ENCODE measurements around the gene EIF3L.

Gene EIF3L

GRCh38 chr22:37930270-37930951, 81.2 kb downstream of the EIF3L start:
- DNase-seq = no peak

DNA sequence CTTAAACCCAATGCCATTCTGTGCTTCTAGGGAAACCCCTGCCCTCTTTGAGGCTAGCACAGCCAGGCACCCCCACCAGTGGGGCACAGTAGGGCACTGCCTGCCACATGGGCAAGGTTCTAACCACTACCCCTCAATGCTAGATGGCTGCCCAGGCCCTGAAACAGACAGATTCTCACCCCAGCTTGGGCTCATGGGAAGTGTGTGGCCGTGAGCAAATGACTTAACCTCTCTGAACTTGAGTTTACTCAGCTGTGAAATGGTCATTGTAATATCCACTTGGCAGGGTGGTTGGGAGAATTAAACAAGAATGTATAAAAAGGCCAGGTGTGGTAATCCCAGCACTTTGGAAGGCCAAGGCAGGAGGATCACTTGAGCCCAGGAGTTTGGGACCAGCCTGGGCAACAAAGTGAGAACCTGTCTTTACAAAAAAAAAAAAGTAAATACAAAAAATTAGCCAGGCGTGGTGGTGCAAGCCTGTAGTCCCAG, 81.8 kb downstream of the EIF3L start:
- DNase-seq = no peak

DNA sequence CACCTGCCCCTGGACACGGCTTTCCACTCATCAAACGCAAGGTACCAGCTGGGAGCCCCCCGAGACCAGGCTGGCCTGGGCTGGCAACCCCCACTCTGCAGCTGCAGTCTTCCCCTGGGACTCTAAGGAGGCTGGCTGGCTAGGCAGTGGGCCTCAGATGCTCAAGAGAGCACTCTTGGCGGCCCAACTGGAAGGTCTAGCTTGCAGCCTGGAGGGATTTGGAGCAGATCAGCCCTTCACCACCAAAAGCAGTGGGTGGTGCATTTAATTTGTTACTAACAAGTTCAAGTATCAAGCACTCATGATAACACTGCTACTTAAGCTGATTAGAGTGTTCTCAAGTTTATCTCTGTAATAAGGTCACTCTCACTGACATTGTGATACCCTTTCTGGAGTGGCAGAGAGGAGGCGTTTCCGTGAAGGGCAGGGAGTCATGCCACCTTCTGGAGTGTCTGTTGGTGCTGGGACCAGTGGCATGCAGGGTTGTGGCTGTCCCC, 82.7 kb downstream of the EIF3L start:
- DNase-seq = no peak

DNA sequence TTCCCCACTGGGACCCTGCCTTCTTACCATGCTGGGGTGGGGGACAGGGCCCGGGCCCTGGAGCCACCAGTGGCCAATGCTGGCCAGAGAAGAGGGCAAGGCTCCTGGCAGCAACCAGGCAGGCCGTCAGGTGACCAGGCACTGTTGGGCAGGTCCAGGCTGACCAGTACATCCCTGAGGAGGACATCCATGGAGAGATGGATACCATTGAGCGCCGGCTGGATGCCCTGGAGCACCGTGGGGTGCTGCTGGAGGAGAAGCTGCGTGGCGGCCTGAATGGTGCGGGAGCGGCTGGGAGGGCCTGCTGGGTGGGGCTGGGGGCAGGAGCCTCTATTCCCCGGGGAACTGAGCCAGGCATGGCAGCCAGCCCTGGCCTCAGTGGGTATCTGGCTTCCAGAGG, 83.2 kb downstream of the EIF3L start:
- no peak for DNase-seq

- no peak for DNase-seq
These were observed 83.8 kb downstream of the EIF3L start for GRCh38 chr22:37932821-37933578.

DNA sequence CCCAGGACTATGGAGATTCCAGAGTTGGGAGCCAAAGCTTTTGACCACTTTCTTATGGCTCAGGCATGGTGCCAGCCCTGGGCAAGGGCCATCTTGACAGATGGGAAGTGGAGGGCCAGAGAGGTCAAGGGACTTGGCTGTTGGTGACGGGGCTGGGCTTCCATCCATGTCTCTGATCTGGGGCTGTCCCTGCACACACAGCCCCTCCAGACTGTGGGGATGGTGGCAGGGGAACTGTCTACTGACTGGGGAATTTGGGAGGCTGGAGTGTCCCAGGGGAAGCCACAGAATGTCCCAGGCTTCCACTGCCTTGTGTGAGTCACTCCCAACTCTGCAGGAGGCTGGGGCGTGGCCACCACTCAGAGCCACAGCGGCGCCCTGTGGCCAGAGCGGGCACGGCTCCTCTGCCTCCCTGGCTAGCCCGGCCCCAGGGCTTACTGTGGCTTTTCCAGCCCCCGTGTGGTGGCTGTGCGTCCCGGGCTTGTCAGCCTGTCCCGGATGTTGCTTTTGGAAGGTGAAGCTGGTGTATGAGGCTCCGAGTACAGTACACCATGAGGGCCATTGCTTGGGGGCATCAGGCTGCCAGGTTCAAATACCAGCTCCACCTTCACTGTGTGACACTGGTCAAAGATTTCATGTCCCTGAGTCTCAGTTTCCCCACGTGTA, 84.6 kb downstream of the EIF3L start:
- peak; percentile 7 for DNase-seq

All from NCI-H1092 treated with DMSO at 0.1 percent for 48 hours (cell line).